Measurements from ENCODE around the gene APBB2. TPM values are rescaled to one million over a fixed set of nuclear protein-coding genes. Genes with fewer than 3 reads are reported as not detected.

APBB2 gene
- total and polyA plus RNA-seq, 2 of the 8 experiments (the other 6 are each of a cell fraction or from before 2014, with no cell fraction given), result 58.7 to 59.4 TPM

DNA sequence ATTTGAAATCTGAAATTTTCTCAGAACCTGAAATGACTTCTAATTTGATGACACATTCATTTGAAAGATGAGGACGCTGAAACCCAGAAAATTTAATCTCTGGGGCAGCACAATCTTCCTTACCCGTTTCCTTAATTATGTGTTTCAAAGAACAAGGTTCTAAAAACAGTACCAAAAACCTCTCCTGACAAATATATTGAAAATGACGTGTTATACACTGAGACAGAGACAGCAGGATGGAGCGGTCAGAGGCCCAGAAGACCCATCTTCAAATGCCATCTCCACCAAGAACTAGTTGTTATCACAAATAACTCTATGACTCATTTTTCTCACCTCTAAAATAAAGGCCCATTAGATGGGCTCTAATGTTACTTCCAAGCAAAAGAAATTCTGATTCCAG lies 287.3 kb downstream of the APBB2 start:
- H3K18ac ChIP-seq (ENCODE audit: extremely low read depth, low read length), result no peak overlapping the region
- no peak overlapping the region for H3K56ac ChIP-seq (replicated peaks; ENCODE audit: insufficient read length, low read depth, low read length)
- no peak overlapping the region for H4K8ac ChIP-seq (ENCODE audit: extremely low read depth, insufficient read depth, low read length)
- H4K20me1 ChIP-seq (replicated peaks in 1 of 2; ENCODE audit: control insufficient read depth in 1 of 2, insufficient read depth in 2 of 2, low read length in 2 of 2), result no peaks in the 10 kb centered on the region
- FAIRE-seq (no peak), DNase-seq (ENCODE audit: low read depth in 1 of 2, low spot score in 2 of 2) (no peak)
- 80% methylated on average over 4 of the region's 4 CpGs; no CpG with 5 or more reads in 1 of the 2 experiments for WGBS, 2 experiments (ENCODE audit: extremely low coverage in 1 of 2, insufficient coverage in 1 of 2, insufficient read length in 1 of 2, insufficient replicate concordance in 2 of 2, low coverage in 1 of 2, low lambda C conversion rate in 2 of 2, missing lambda C conversion rate in 1 of 2)
- no peak overlapping the region for H3K14ac ChIP-seq (ENCODE audit: insufficient read length)
- H3K9me3 ChIP-seq (ENCODE audit: insufficient read depth in 2 of 2, low read depth in 1 of 2, low read length in 1 of 2), result no peaks in the 10 kb centered on the region
- H3K9ac ChIP-seq (replicated peaks in 1 of 4; ENCODE audit: extremely low read depth in 1 of 4, low read depth in 3 of 4, low read length in 3 of 4), result no peak overlapping the region
- no peak overlapping the region for H2BK120ac ChIP-seq (replicated peaks; ENCODE audit: low read depth, low read length)
- no peak overlapping the region for H3K4me3 ChIP-seq (ENCODE audit: extremely low read depth in 1 of 4, insufficient read depth in 2 of 4, low read depth in 3 of 4, low read length in 4 of 4)
- H3K4me2 ChIP-seq (ENCODE audit: insufficient read depth in 1 of 2, low read depth in 2 of 2, low read length in 2 of 2), result no peak overlapping the region
- no peak overlapping the region for H2AK5ac ChIP-seq (ENCODE audit: low read depth, low read length)
- H3K79me2 ChIP-seq (ENCODE audit: control insufficient read depth in 1 of 2, insufficient read depth in 2 of 2, low read length in 2 of 2), result no peaks in the 10 kb centered on the region
- H2BK20ac ChIP-seq (ENCODE audit: low read length), result no peak overlapping the region
- H4K91ac ChIP-seq (replicated peaks; ENCODE audit: insufficient read length, low read length), result no peak overlapping the region
- H3K23me2 ChIP-seq (ENCODE audit: low read depth, low read length), result no peaks in the 10 kb centered on the region
- no peak for TF ChIP-seq EGR1 (IDR thresholded peaks at IDR 0.05; ENCODE audit: borderline replicate concordance, low read depth, low read length)
- TF ChIP-seq CHD1 (IDR thresholded peaks at IDR 0.05; ENCODE audit: low read depth, low read length), result no peak
- TF ChIP-seq SIN3A (conservative IDR thresholded peaks at IDR 0.05 in 1 of 2, IDR thresholded peaks at IDR 0.05 in 1 of 2; ENCODE audit: low read depth in 1 of 2, low read length in 2 of 2), result no peak
- TF ChIP-seq RXRA (IDR thresholded peaks at IDR 0.05; ENCODE audit: insufficient read depth, low read depth, low read length), result no peak
- TF ChIP-seq, protein P1, sequence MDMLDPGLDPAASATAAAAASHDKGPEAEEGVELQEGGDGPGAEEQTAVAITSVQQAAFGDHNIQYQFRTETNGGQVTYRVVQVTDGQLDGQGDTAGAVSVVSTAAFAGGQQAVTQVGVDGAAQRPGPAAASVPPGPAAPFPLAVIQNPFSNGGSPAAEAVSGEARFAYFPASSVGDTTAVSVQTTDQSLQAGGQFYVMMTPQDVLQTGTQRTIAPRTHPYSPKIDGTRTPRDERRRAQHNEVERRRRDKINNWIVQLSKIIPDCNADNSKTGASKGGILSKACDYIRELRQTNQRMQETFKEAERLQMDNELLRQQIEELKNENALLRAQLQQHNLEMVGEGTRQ (IDR thresholded peaks at IDR 0.05; ENCODE audit: low read length), result no peak
- no peak overlapping the region for H3K4ac ChIP-seq (replicated peaks; ENCODE audit: insufficient read length, low read depth, low read length)
- no peak overlapping the region for H2BK5ac ChIP-seq (ENCODE audit: low read depth, low read length)
- no peak overlapping the region for H3K27ac ChIP-seq (ENCODE audit: low read depth, low read length)
- H2BK15ac ChIP-seq (ENCODE audit: low read length), result no peak overlapping the region
- H4K5ac ChIP-seq (ENCODE audit: insufficient read length, low read depth, low read length), result no peak overlapping the region
- ChIA-PET POLR2A (ENCODE audit: partially characterized antibody) (interaction anchor here (2.1 kb wide), 1 partner anchor 330 kb away, joined by 7 read pairs; the partner anchor contains the start of gene UCHL1), CTCF (ENCODE audit: partially characterized antibody) (interaction anchor here (0.6 to 10.6 kb wide), 14 partner anchors 8 to 560 kb away, joined by 3 to 224 read pairs (median 6); partner anchors contain the start of gene APBB2)
- peaks cover under 1 to 6% (median 3%) of the 10 kb centered on the region in 4 experiments; a peak in 5 of 7 replicates for H3K4me1 ChIP-seq (replicated peaks in 1 of 4; ENCODE audit: control insufficient read depth in 3 of 4, insufficient read depth in 4 of 4, low read length in 3 of 4)
- H3K27me3 ChIP-seq (replicated peaks in 1 of 4; ENCODE audit: control insufficient read depth in 3 of 4, extremely low read depth in 1 of 4, insufficient read depth in 3 of 4, low read length in 3 of 4), result no peaks in the 10 kb centered on the region
- no peak overlapping the region for H3K23ac ChIP-seq (ENCODE audit: insufficient read length)
- no peak overlapping the region for H2BK12ac ChIP-seq (ENCODE audit: low read depth, low read length)
- no peak overlapping the region for H2AFZ ChIP-seq (ENCODE audit: low read length)
- no peaks in the 10 kb centered on the region for H3K79me1 ChIP-seq (ENCODE audit: low read depth, low read length)
- no peaks in the 10 kb centered on the region for H3K36me3 ChIP-seq (ENCODE audit: control insufficient read depth in 2 of 4, insufficient read depth in 4 of 4, low read length in 3 of 4)

Data from H1 (cell line).